SK-N-SH (cell line): ENCODE results near the gene BNIP3. TPM values are rescaled to one million over a fixed set of nuclear protein-coding genes. Genes with fewer than 3 reads are reported as not detected.

ENCODE experiments used
- CTCF ChIA-PET: fragments of 300-600, 350-600 bp; formaldehyde crosslinking; extraction: SDS; loops from one replicate; lab custom pipeline; 2021; lab: Yijun Ruan, JAX
- POLR2A ChIA-PET: fragments of 350-600 bp; sonication (Branson Sonifier 250); formaldehyde crosslinking; extraction: SDS; loops from one replicate; lab custom pipeline; 2020; ENCODE audit warnings: antibody characterized with exemption, inconsistent platforms; lab: Yijun Ruan, JAX
- DNase-seq: peaks from one replicate; pipeline ENCODE4 v3.0.0; 2012
- H2AFZ ChIP-seq: fragments of 200-600 bp; sonication (generic); 2 replicates; pipeline ENCODE4 v1.8.1; 2016; ENCODE audit warnings: antibody characterized with exemption, mild to moderate bottlenecking, low read depth
- H3F3A ChIP-seq: fragments of 200-600 bp; sonication (generic); replicated peaks from 2 replicates; pipeline ENCODE3; 2016; ENCODE audit warnings: antibody characterized with exemption, mild to moderate bottlenecking; ENCODE audit not compliant: insufficient read depth
- H3K27ac ChIP-seq, 2 experiments: fragments of 200-500 bp in 1 of 2; fragments of 200-600 bp in 1 of 2; sonication (Bioruptor generic) in 1 of 2; sonication (generic), shearing (Covaris generic) in 1 of 2; 2 replicates each; pipeline versions ENCODE4 v1.5.1 to v1.6.1; 2014 to 2016; ENCODE audit warnings: low read depth in 2 of 2, inconsistent platforms in 1 of 2, low read length in 1 of 2, mild to moderate bottlenecking in 1 of 2, mixed read lengths in 1 of 2
- H3K27me3 ChIP-seq: fragments of 200-600 bp; sonication (generic), shearing (Covaris generic); 2 replicates; pipeline ENCODE4 v1.6.1; 2016; ENCODE audit warnings: mixed run types; ENCODE audit not compliant: insufficient read depth
- H3K36me3 ChIP-seq, 2 experiments: fragments of 200-500 bp in 1 of 2; fragments of 200-600 bp in 1 of 2; sonication (Bioruptor generic) in 1 of 2; sonication (generic) in 1 of 2; replicated peaks in 1 of 2; 2 replicates each; pipeline versions ENCODE3 to v1.5.1; 2014 to 2016; ENCODE audit warnings: low read length in 1 of 2, mild to moderate bottlenecking in 1 of 2; ENCODE audit not compliant: insufficient read depth in 2 of 2, control insufficient read depth in 1 of 2
- H3K4me1 ChIP-seq, 2 experiments: fragments of 200-500 bp in 1 of 2; fragments of 200-600 bp in 1 of 2; sonication (Bioruptor generic) in 1 of 2; sonication (generic), shearing (Covaris generic) in 1 of 2; 2 replicates each; pipeline versions ENCODE4 v1.5.1 to v1.6.1; 2014 to 2016; ENCODE audit warnings: low read depth in 1 of 2, low read length in 1 of 2, mixed run types in 1 of 2; ENCODE audit not compliant: insufficient read depth in 2 of 2, control insufficient read depth in 1 of 2
- H3K4me2 ChIP-seq: fragments of 200-600 bp; sonication (generic), shearing (Covaris generic); 2 replicates; pipeline ENCODE4 v1.6.1; 2017; ENCODE audit warnings: mixed run types
- H3K4me3 ChIP-seq, 2 experiments: fragments of 200-500 bp in 1 of 2; fragments of 200-600 bp in 1 of 2; sonication (Bioruptor generic) in 1 of 2; sonication (generic), shearing (Covaris generic) in 1 of 2; 2 replicates each; pipeline versions ENCODE4 v1.5.1 to v1.8.1; 2014 to 2016; ENCODE audit warnings: low read depth in 2 of 2, inconsistent platforms in 1 of 2, low read length in 1 of 2, mild to moderate bottlenecking in 1 of 2, mixed read lengths in 1 of 2, moderate library complexity in 1 of 2
- H3K79me2 ChIP-seq: fragments of 200-600 bp; sonication (generic); 2 replicates; pipeline ENCODE4 v1.8.1; 2017; ENCODE audit warnings: mild to moderate bottlenecking; ENCODE audit not compliant: insufficient read depth
- H3K9ac ChIP-seq: fragments of 200-600 bp; sonication (generic); 2 replicates; pipeline ENCODE4 v1.6.1; 2017; ENCODE audit warnings: mixed run types
- H3K9me2 ChIP-seq: fragments of 200-600 bp; sonication (generic); 2 replicates; pipeline ENCODE4 v1.6.1; 2017; ENCODE audit warnings: mixed run types
- H3K9me3 ChIP-seq: fragments of 200-600 bp; sonication (generic); 2 replicates; pipeline ENCODE4 v1.6.1; 2017; ENCODE audit warnings: mixed run types, mild to moderate bottlenecking, moderate library complexity
- H4K20me1 ChIP-seq: fragments of 200-600 bp; sonication (generic); 2 replicates; pipeline ENCODE4 v1.6.1; 2017; ENCODE audit warnings: mild to moderate bottlenecking, mixed run types; ENCODE audit not compliant: insufficient read depth
- ELF1 ChIP-seq: IDR thresholded peaks from 2 replicates; pipeline ENCODE4 v1.4.0; 2012
- EP300 ChIP-seq, 2 experiments: IDR thresholded peaks; 2 replicates each; pipeline versions ENCODE4 v1.4.0 to v1.6.1; 2012; ENCODE audit warnings: borderline replicate concordance in 1 of 2, low read depth in 1 of 2, low read length in 1 of 2
- EZH2phosphoT487 ChIP-seq: fragments of 200-600 bp; sonication (generic); IDR thresholded peaks from 2 replicates; pipeline ENCODE4 v1.6.1; 2017; ENCODE audit warnings: low read depth, mixed run types, mild to moderate bottlenecking, antibody characterized with exemption, moderate library complexity, borderline replicate concordance
- FOSL2 ChIP-seq: IDR thresholded peaks from 2 replicates; pipeline ENCODE4 v1.4.0; 2012; ENCODE audit warnings: low read depth, mild to moderate bottlenecking, moderate library complexity, borderline replicate concordance
- FOXM1 ChIP-seq: IDR thresholded peaks from 2 replicates; pipeline ENCODE4 v1.4.0; 2012; ENCODE audit warnings: low read depth, mild to moderate bottlenecking
- GABPA ChIP-seq: IDR thresholded peaks from 2 replicates; pipeline ENCODE4 v1.4.0; 2012; ENCODE audit warnings: low read depth, mild to moderate bottlenecking
- NFIC ChIP-seq: IDR thresholded peaks from 2 replicates; pipeline ENCODE4 v1.4.0; 2012; ENCODE audit warnings: borderline replicate concordance
- NRF1 ChIP-seq: IDR thresholded peaks from 2 replicates; pipeline ENCODE4 v1.6.1; 2012; ENCODE audit warnings: low read depth, mild to moderate bottlenecking, low read length
- RXRA ChIP-seq: IDR thresholded peaks from 2 replicates; pipeline ENCODE4 v1.4.0; 2012; ENCODE audit warnings: low read depth, mild to moderate bottlenecking, borderline replicate concordance
- SIN3A ChIP-seq: IDR thresholded peaks from 2 replicates; pipeline ENCODE4 v1.6.1; 2012; ENCODE audit warnings: low read depth, mild to moderate bottlenecking, low read length, moderate library complexity, borderline replicate concordance
- SMC3 ChIP-seq: IDR thresholded peaks from 2 replicates; pipeline ENCODE4 v1.6.1; 2012; ENCODE audit warnings: low read depth, low read length, improper control_type of control experiment
- TAF1 ChIP-seq: IDR thresholded peaks from 2 replicates; pipeline ENCODE4 v1.6.1; 2012; ENCODE audit warnings: low read depth, mild to moderate bottlenecking, low read length, moderate library complexity, borderline replicate concordance
- WGBS: methylation state at CpG from one replicate; pipeline ENCODE4 v1.1.6; 2017; ENCODE audit warnings: low lambda C conversion rate; 5-methylcytosine and 5-hydroxymethylcytosine counted together
- polyA plus RNA-seq, 3 experiments: library from polyadenylated mRNA; depleted of rRNA; stranded (reverse); fragments of >200 nt; gene quantifications; 2 replicates each; pipeline ENCODE4 v1.2.3, GENCODE V29; 2012
- TF ChIP-seq, protein P1 (sequence below): IDR thresholded peaks from 2 replicates; pipeline ENCODE4 v1.4.0; 2012; ENCODE audit warnings: low read depth, borderline replicate concordance
- TF ChIP-seq, protein P2 (sequence below): IDR thresholded peaks from 2 replicates; pipeline ENCODE4 v1.6.1; 2012; ENCODE audit warnings: mild to moderate bottlenecking, low read depth, low read length, moderate library complexity
- TF ChIP-seq, protein P3 (sequence below): fragments of 200-600 bp; sonication (generic); IDR thresholded peaks from 2 replicates; pipeline ENCODE4 v1.6.1; 2017; ENCODE audit warnings: antibody characterized with exemption, mild to moderate bottlenecking, moderate library complexity
- TF ChIP-seq, protein P4 (sequence below): IDR thresholded peaks from 2 replicates; pipeline ENCODE4 v1.4.0; 2012; ENCODE audit warnings: low read depth, borderline replicate concordance
- TF ChIP-seq, protein P5 (sequence below): fragments of 150-350 bp; IDR thresholded peaks from 2 replicates; pipeline ENCODE4 v1.6.1; 2016; ENCODE audit warnings: mild to moderate bottlenecking, low read depth, low read length
- TF ChIP-seq, protein P6 (sequence below): IDR thresholded peaks from 2 replicates; pipeline ENCODE4 v1.4.0; 2012; ENCODE audit warnings: low read depth
- TF ChIP-seq, protein P7 (sequence below): IDR thresholded peaks from 2 replicates; pipeline ENCODE4; 2012

The BNIP3 gene
- polyA plus RNA-seq, 1 of the 3 experiments (the other 2 are of a cell fraction): 40.3 TPM

DNA sequence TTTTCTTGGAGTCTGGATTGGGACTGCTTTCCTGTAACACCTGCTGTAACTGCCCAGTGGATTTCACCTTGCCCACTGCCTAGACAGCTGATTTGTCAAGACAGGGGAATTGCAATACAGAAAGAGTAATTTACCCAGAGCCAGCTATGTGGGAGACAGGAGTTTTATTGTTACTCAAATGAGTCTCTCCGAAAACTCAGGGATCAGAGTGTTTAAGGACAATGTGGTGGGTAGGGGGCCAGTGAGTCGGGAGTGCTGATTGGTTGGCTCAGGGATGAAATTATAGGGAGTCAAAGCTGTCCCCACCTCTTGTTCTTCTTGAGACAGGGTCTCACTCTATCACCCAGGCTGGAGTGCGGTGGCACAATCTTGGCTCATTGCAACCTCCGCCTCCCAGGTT lies 25.2 kb upstream of the BNIP3 start (continued):
- TF ChIP-seq, protein P1, sequence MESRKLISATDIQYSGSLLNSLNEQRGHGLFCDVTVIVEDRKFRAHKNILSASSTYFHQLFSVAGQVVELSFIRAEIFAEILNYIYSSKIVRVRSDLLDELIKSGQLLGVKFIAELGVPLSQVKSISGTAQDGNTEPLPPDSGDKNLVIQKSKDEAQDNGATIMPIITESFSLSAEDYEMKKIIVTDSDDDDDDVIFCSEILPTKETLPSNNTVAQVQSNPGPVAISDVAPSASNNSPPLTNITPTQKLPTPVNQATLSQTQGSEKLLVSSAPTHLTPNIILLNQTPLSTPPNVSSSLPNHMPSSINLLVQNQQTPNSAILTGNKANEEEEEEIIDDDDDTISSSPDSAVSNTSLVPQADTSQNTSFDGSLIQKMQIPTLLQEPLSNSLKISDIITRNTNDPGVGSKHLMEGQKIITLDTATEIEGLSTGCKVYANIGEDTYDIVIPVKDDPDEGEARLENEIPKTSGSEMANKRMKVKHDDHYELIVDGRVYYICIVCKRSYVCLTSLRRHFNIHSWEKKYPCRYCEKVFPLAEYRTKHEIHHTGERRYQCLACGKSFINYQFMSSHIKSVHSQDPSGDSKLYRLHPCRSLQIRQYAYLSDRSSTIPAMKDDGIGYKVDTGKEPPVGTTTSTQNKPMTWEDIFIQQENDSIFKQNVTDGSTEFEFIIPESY: no peak
- TF ChIP-seq FOSL2: no peak
- TF ChIP-seq EZH2phosphoT487: no peak
- no peak for TF ChIP-seq SIN3A
- TF ChIP-seq GABPA: no peak
- TF ChIP-seq, all 33 proteins: peak for 0

DNA sequence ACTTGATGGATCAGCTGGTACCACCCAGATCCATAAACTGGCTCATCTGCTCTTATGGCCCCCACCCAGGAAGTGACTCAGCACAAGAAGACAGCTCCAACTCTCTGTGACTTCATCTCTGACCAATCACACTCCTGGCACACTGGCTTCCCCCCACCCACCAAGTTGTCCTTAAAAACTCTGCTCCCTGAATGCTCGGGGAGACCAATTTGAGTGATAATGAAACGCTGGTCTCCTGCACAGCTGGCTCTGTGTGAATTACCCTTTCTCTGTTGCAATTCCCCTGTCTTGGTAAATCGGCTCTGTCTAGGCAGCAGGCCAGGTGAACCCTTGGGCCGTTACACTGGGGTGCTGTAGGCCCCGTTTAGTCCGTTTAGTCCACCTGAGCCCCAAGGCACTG lies 23.4 kb upstream of the BNIP3 start:
- ChIA-PET POLR2A (no interaction called here), CTCF (interaction anchor here (0.9 to 5.1 kb wide), 2 partner anchors 18 to 120 kb away, joined by 3 to 39 read pairs; no protein-coding TSS in a partner anchor)
- H3K9me2 ChIP-seq: no peaks in the 10 kb centered on the region
- 69% methylated on average over 6 of the region's 6 CpGs for WGBS
- H3K9ac ChIP-seq: no peak overlapping the region
- no peak overlapping the region for H2AFZ ChIP-seq
- DNase-seq: no peak
- H3K9me3 ChIP-seq: no peaks in the 10 kb centered on the region
- H3F3A ChIP-seq: no peaks in the 10 kb centered on the region
- TF ChIP-seq EZH2phosphoT487 (no peak), SMC3 (no peak), ELF1 (no peak), FOXM1 (no peak), EP300 (IDR thresholded peaks at IDR 0.05; ENCODE audit: borderline replicate concordance in 1 of 2, low read depth in 1 of 2, low read length in 1 of 2) (no peak), NRF1 (no peak), FOSL2 (no peak), RXRA (no peak), NFIC (no peak), TAF1 (no peak)
- TF ChIP-seq, protein P2, sequence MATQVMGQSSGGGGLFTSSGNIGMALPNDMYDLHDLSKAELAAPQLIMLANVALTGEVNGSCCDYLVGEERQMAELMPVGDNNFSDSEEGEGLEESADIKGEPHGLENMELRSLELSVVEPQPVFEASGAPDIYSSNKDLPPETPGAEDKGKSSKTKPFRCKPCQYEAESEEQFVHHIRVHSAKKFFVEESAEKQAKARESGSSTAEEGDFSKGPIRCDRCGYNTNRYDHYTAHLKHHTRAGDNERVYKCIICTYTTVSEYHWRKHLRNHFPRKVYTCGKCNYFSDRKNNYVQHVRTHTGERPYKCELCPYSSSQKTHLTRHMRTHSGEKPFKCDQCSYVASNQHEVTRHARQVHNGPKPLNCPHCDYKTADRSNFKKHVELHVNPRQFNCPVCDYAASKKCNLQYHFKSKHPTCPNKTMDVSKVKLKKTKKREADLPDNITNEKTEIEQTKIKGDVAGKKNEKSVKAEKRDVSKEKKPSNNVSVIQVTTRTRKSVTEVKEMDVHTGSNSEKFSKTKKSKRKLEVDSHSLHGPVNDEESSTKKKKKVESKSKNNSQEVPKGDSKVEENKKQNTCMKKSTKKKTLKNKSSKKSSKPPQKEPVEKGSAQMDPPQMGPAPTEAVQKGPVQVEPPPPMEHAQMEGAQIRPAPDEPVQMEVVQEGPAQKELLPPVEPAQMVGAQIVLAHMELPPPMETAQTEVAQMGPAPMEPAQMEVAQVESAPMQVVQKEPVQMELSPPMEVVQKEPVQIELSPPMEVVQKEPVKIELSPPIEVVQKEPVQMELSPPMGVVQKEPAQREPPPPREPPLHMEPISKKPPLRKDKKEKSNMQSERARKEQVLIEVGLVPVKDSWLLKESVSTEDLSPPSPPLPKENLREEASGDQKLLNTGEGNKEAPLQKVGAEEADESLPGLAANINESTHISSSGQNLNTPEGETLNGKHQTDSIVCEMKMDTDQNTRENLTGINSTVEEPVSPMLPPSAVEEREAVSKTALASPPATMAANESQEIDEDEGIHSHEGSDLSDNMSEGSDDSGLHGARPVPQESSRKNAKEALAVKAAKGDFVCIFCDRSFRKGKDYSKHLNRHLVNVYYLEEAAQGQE: no peak
- TF ChIP-seq, protein P3, sequence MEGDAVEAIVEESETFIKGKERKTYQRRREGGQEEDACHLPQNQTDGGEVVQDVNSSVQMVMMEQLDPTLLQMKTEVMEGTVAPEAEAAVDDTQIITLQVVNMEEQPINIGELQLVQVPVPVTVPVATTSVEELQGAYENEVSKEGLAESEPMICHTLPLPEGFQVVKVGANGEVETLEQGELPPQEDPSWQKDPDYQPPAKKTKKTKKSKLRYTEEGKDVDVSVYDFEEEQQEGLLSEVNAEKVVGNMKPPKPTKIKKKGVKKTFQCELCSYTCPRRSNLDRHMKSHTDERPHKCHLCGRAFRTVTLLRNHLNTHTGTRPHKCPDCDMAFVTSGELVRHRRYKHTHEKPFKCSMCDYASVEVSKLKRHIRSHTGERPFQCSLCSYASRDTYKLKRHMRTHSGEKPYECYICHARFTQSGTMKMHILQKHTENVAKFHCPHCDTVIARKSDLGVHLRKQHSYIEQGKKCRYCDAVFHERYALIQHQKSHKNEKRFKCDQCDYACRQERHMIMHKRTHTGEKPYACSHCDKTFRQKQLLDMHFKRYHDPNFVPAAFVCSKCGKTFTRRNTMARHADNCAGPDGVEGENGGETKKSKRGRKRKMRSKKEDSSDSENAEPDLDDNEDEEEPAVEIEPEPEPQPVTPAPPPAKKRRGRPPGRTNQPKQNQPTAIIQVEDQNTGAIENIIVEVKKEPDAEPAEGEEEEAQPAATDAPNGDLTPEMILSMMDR: no peak
- TF ChIP-seq, protein P4, sequence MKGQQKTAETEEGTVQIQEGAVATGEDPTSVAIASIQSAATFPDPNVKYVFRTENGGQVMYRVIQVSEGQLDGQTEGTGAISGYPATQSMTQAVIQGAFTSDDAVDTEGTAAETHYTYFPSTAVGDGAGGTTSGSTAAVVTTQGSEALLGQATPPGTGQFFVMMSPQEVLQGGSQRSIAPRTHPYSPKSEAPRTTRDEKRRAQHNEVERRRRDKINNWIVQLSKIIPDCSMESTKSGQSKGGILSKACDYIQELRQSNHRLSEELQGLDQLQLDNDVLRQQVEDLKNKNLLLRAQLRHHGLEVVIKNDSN: no peak
- TF ChIP-seq, protein P5, sequence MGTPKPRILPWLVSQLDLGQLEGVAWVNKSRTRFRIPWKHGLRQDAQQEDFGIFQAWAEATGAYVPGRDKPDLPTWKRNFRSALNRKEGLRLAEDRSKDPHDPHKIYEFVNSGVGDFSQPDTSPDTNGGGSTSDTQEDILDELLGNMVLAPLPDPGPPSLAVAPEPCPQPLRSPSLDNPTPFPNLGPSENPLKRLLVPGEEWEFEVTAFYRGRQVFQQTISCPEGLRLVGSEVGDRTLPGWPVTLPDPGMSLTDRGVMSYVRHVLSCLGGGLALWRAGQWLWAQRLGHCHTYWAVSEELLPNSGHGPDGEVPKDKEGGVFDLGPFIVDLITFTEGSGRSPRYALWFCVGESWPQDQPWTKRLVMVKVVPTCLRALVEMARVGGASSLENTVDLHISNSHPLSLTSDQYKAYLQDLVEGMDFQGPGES: no peak
- TF ChIP-seq, protein P6, sequence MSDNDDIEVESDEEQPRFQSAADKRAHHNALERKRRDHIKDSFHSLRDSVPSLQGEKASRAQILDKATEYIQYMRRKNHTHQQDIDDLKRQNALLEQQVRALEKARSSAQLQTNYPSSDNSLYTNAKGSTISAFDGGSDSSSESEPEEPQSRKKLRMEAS: no peak
- TF ChIP-seq, protein P7, sequence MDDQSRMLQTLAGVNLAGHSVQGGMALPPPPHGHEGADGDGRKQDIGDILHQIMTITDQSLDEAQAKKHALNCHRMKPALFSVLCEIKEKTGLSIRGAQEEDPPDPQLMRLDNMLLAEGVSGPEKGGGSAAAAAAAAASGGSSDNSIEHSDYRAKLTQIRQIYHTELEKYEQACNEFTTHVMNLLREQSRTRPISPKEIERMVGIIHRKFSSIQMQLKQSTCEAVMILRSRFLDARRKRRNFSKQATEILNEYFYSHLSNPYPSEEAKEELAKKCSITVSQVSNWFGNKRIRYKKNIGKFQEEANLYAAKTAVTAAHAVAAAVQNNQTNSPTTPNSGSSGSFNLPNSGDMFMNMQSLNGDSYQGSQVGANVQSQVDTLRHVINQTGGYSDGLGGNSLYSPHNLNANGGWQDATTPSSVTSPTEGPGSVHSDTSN: no peak
- H3K36me3 ChIP-seq: no peaks in the 10 kb centered on the region
- H4K20me1 ChIP-seq: no peaks in the 10 kb centered on the region
- H3K4me3 ChIP-seq: no peak overlapping the region
- H3K4me2 ChIP-seq: no peak overlapping the region
- no peaks in the 10 kb centered on the region; the same call in 1 of the 2 replicates for H3K27me3 ChIP-seq
- no peak overlapping the region for H3K27ac ChIP-seq
- H3K79me2 ChIP-seq: no peaks in the 10 kb centered on the region
- H3K4me1 ChIP-seq: no peaks in the 10 kb centered on the region; a peak in 1 of 4 replicates
